K562 (cell line): ENCODE results near the gene HECA.

ENCODE experiments used
- FOXK2 ChIP-seq, 2 experiments: fragments of 450-650 bp; IDR thresholded peaks in 1 of 2; conservative IDR thresholded peaks in 1 of 2; 2 replicates each; pipeline ENCODE4 v1.6.1; 2016; ENCODE audit warnings: low read depth in 2 of 2, mild to moderate bottlenecking in 1 of 2
- KDM4B ChIP-seq, 2 experiments: fragments of 450-650 bp in 1 of 2; sonication (generic) in 1 of 2; IDR thresholded peaks; 2 replicates each; pipeline ENCODE4 v1.6.1; 2016 to 2017; ENCODE audit warnings: borderline replicate concordance in 2 of 2, antibody characterized with exemption in 1 of 2, low read depth in 1 of 2, mild to moderate bottlenecking in 1 of 2
- NCOA4 ChIP-seq: fragments of 450-650 bp; IDR thresholded peaks from 2 replicates; pipeline ENCODE4 v1.6.1; 2018; ENCODE audit warnings: mild to moderate bottlenecking; ENCODE audit not compliant: partially characterized antibody
- NONO ChIP-seq, 2 experiments: fragments of 200-400 bp in 1 of 2; fragments of 450-650 bp in 1 of 2; formaldehyde crosslinking in 1 of 2; IDR thresholded peaks; 2 replicates each; pipeline ENCODE4 v1.6.1; 2017; ENCODE audit warnings: low read depth in 2 of 2, mild to moderate bottlenecking in 2 of 2, moderate library complexity in 2 of 2, low read length in 1 of 2
- POLR2A ChIP-seq: fragments of 450-650 bp; conservative IDR thresholded peaks from 2 replicates; pipeline ENCODE4 v1.6.1; 2016
- TBL1XR1 ChIP-seq, 2 experiments: IDR thresholded peaks; 2 replicates each; pipeline ENCODE4 v1.6.1; 2012; ENCODE audit warnings: improper control_type of control experiment in 2 of 2, low read length in 2 of 2, mild to moderate bottlenecking in 1 of 2
- ZBTB33 ChIP-seq: sonication (generic); formaldehyde crosslinking; IDR thresholded peaks from 2 replicates; pipeline ENCODE4 v1.8.1; 2023; ENCODE audit warnings: mild to moderate bottlenecking, missing genetic modification reagents

- TF ChIP-seq NONO (IDR thresholded peaks at IDR 0.05; ENCODE audit: low read depth in 2 of 2, low read length in 1 of 2) (no peak), NCOA4 (no peak), TBL1XR1 (IDR thresholded peaks at IDR 0.05; ENCODE audit: low read length in 2 of 2) (no peak), POLR2A (no peak), ZBTB33 (CRISPR knock-in tag) (no peak), KDM4B (IDR thresholded peaks at IDR 0.05; ENCODE audit: borderline replicate concordance in 2 of 2, low read depth in 1 of 2) (no peak), FOXK2 (conservative IDR thresholded peaks at IDR 0.05 in 1 of 2, IDR thresholded peaks at IDR 0.05 in 1 of 2; ENCODE audit: low read depth in 2 of 2) (no peak)
Measured at GRCh38 chr6:139152088-139152891, 17.4 kb downstream of the HECA start.
